GM12878 (cell line): ENCODE results near the gene PLEKHA7.

Experiments used
- CBX5 ChIP-seq: sonication (generic); IDR thresholded peaks from 2 replicates; pipeline ENCODE4 v1.6.1; 2016; ENCODE audit warnings: low read depth, moderate library complexity, mild to moderate bottlenecking, inconsistent platforms
- ZNF24 ChIP-seq: fragments of 450-650 bp; IDR thresholded peaks from 2 replicates; pipeline ENCODE4 v1.6.1; 2017; ENCODE audit warnings: antibody characterized with exemption, mild to moderate bottlenecking
- TF ChIP-seq, protein P1 (sequence below), 3 experiments: IDR thresholded peaks in 2 of 3; conservative IDR thresholded peaks in 1 of 3; 2 replicates each; pipeline ENCODE4 v1.5.1; 2011; ENCODE audit warnings: low read depth in 3 of 3, low read length in 3 of 3, mild to moderate bottlenecking in 3 of 3, control low read depth in 2 of 3, moderate library complexity in 2 of 3, inconsistent platforms in 1 of 3, mixed read lengths in 1 of 3; ENCODE audit not compliant: control insufficient read depth in 2 of 3, insufficient read depth in 1 of 3; ENCODE audit errors: extremely low read depth in 1 of 3

DNA sequence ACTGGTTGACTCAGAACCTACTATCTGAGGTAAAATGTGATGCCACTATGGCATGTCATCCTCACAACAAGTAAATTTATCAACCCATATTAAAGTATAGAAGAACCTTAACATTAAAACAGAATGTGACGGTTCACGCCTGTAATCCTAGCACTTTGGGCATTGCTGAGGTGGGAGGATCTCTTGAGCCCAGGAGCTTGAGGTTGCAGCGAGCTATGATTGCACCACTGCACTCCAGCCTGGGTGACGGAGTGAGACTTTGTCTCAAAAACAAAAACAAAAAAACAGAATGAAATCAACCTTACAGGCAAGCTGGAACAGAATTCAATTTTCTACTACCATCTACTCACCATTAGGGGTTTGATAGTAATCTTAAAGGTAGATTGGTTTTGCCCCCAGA, 86.2 kb downstream of the PLEKHA7 start:
- TF ChIP-seq, protein P1, sequence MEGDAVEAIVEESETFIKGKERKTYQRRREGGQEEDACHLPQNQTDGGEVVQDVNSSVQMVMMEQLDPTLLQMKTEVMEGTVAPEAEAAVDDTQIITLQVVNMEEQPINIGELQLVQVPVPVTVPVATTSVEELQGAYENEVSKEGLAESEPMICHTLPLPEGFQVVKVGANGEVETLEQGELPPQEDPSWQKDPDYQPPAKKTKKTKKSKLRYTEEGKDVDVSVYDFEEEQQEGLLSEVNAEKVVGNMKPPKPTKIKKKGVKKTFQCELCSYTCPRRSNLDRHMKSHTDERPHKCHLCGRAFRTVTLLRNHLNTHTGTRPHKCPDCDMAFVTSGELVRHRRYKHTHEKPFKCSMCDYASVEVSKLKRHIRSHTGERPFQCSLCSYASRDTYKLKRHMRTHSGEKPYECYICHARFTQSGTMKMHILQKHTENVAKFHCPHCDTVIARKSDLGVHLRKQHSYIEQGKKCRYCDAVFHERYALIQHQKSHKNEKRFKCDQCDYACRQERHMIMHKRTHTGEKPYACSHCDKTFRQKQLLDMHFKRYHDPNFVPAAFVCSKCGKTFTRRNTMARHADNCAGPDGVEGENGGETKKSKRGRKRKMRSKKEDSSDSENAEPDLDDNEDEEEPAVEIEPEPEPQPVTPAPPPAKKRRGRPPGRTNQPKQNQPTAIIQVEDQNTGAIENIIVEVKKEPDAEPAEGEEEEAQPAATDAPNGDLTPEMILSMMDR (IDR thresholded peaks at IDR 0.05 in 2 of 3, conservative IDR thresholded peaks at IDR 0.05 in 1 of 3; ENCODE audit: control insufficient read depth in 2 of 3, extremely low read depth in 1 of 3, insufficient read depth in 1 of 3, low read depth in 3 of 3, low read length in 3 of 3) = no peak
- TF ChIP-seq ZNF24 (no peak), CBX5 (no peak)
